Stimulated activated CD8-positive, alpha-beta memory T cell treated with anti-CD3 and anti-CD28 coated beads, Interleukin-4, amount 100 ng/mL, for 24 hours (primary cell): ENCODE data around the gene SHLD2.
"Not testable (repeated sequence)": the region's sequence is repeated elsewhere in the genome, so short reads cannot be mapped to it uniquely, and the experiment has no call there.

Experiments used
- DNase-seq: peaks from one replicate; pipeline ENCODE4 v3.0.0-alpha.2; 2020; ENCODE audit warnings: low read depth

SHLD2 gene

DNA sequence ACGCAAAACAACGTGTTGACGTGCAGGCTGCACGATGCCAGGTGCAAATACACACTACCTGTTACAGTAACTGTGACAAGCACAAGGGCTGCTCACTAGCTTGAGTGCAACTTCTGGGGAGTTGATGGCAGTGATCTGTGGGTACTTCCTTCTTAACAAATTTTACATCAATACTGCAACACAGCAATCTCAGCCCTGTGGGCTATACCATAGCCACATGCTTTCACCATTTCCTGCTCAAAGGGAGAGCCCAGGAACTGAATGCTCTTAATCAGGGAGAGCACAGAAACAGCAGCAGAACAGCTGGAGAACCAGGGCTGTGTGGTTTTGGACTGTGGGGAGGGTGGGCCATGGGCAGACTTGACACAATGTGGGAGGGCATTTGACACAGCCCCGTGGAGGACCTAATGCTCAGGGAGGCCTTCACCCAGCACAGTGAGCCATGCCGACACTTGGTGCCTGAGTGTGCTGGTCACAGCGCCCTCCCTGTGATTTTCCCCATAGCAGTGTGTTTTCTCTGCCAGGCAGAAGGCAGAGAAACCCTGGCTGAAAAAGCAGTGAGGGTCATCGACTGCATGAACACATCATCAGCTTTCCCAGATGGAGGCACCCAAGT is 118.3 kb downstream of the SHLD2 start:
- DNase-seq = not testable (repeated sequence)

DNA sequence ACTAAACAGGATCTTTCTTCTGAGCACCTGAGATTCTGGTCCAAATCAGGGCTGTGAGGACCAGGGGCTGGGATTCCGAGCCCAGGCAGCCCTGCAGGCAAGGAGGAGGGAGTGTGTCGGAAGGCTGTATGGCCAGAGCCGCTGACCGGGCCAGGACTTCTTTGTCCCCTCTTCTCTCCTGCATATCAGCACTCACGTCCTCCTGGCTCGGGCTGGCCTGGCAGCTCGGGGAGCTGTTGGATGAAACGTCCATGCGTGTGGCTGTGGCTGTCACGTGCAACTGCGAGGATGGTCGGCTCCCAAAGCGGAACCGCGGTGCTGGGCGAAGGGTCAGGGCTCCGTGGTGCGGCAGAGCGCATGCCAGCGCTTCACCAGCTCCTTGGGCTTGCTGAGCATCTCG is 118.8 kb downstream of the SHLD2 start:
- DNase-seq = not testable (repeated sequence)

DNA sequence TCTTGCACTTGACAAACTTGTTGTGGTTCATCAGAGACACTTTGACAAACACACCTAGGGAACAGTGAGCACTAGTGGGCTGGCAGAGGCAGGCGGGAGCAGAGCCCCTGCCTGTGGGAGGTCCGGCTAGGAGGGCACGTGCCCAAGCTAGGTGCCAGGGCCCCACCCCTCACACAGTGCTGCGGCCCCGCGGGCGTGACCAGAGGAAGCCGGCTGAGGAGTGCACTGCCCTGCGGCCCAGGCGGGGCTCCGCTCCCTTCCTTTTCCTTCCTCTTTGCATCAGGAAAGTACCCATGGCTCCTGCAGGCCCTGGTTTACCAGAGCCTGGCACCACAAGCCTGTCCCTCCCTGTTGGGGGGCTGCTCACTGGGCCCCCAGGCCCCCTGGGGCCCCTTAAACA is 121.1 kb downstream of the SHLD2 start:
- not testable (repeated sequence) for DNase-seq

DNA sequence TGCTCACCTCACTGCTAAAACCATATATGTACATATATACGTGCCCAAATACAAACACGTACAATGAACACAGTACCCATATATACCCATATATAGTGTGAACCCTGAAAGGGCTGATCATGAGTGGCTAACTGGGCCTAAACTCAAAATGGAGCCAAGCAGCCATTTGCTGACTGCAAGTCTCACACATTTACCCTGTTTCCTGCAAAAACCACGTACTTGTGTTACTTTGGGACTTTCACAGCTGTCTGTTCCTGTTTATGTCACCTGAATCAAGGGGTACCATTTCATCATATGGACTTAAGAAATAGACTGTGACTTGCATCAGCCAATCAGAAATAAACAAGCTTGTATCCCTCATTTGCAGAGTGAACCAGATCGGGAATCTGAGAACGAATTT is 124.4 kb downstream of the SHLD2 start:
- DNase-seq = not testable (repeated sequence)

DNA sequence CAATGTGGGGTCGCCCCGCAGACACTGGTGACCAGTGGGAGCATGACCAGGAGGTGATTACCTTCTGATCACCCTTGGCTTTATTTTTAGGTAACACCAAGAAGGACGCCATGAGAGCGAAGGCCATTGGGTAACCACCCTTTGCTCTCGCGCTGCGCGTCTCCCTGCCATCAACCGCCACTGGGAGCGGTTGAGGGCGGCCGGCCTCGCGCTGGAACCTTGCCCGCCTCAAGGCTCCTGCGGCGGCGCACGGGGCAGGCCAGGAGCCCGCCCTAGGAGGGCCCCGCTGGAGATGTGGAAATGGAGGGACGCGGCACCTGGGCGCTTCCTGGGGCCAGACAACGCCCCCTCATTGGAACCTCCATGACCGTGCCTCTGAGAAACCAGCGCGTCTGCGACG is 127.8 kb downstream of the SHLD2 start:
- DNase-seq = not testable (repeated sequence)

DNA sequence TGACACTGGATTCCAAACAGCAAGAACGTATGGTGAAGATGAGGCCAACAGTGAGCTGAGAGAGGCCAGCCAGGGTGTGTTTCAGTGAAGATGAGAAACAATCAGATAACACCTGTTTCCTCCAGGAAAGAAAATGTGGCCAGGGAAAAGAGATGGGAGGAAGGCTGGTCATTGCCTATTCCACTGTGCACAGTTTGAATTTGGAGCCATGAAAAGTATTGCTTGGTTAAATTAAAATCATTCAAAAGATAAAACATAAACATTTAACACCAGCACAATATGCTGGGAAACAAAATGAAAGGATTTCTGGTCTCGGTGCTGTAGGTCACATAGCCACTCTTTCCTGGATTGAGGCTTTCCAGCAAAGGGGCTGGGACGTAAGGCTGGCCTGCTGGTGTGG is 130.1 kb downstream of the SHLD2 start, which contains the start of gene NUTM2A:
NUTM2A (plus strand) TSS at position 301 of the 400 bp plus-strand sequence. CDS start 383 bp downstream, outside the sequence.
- not testable (repeated sequence) for DNase-seq

DNA sequence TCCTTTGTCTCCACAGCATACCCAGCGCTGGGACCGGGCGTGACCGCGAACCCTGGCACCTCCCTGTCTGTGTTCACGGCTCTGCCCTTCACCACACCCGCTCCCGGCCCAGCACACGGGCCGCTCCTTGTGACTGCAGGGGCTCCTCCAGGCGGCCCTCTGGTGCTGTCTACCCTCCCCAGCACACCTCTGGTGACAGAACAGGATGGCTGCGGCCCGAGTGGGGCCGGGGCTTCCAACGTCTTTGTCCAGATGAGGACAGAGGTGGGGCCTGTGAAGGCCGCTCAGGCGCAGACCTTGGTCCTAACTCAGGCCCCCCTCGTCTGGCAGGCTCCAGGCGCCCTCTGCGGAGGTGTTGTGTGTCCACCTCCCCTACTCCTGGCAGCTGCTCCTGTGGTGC is 133.2 kb downstream of the SHLD2 start:
- not testable (repeated sequence) for DNase-seq

DNA sequence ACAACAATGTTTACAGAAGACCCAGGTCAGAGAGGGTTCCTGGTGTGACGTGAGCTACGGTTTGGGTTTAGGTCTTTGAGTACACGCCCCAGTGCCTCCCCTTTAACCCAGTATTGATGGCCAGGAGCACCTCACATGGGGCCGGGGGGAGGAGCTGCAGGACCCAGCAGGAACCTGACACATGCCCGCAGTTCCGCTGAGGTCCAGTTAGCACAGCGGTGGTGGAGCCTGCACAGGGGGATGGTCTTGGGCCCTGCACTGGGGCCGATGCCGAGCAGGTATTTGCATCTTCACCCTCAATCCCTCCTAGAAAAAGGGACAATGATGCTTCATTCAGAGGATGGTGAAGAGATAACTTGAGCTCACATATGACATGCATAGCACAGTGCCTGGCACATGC is 134.2 kb downstream of the SHLD2 start:
- not testable (repeated sequence) for DNase-seq

DNA sequence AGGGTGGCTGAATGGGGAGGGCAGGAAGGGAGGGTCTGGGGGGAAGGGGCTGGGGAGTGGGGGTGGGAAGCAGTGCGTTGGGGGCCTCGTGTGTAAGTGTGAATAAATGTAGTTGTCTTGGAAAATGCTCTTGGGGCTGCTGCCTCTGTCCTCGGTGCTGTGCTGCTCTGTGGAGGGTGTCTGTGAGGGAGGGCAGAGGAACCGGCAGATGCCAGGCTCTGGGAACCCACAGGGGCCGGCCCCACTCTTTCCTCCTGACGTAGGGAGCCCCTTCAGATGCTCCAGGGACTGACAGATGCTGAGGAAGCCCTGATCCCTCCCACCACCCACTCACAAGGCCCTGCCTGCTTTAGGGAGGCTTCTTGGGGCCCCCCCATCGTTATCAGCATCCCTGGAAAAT is 139.8 kb downstream of the SHLD2 start:
- DNase-seq = not testable (repeated sequence)

DNA sequence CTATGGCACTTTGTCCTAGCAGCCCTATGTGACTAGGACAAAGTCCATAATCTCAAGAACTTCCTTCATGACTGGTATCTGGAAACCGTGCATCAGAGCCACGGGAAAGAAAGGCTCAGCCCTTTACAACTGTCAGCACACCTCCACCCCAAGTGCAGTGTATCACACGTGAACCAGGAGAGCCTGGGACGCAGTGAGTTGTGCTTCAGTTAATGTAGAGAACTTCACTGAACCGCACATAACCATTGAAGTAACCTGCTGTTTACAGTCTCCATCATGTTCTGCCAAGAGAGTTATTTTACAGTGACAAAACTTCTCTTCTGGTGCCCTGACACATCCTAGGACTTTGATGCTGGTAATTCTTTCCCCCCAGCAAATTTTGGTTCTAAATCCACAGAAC is 142.2 kb downstream of the SHLD2 start:
- not testable (repeated sequence) for DNase-seq

DNA sequence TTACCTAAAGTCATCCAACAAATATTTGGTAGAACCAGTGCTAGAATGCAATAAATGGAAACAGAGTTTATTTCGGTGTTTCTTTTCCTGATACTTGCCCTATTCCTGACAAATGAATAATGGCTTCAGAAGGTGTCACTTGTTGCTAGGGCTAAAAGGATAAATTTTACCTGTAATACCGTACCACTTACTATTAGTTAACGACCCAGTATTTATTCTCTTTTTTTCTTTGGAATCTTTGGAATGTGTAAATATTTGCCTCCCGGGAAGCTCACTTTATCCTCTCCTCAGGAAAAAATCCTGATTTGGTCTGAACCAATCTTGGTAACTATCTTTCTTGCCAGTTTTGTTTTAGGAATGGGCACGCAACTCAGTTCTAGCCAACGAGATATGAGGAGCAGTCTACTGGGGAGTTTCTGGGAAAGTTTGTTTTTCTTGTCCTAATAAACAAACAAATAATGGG is 144.4 kb downstream of the SHLD2 start:
- not testable (repeated sequence) for DNase-seq
